ENCODE results near the gene DCHS1.
A peak's percentile ranks its signal among the peaks of the same experiment; 100 is the strongest.

The DCHS1 gene

GRCh38 chr11:6625156-6625831 lies 30.3 kb downstream of the DCHS1 start:
- DNase-seq = no peak

- no peak for DNase-seq
Measured at GRCh38 chr11:6623391-6624363, 31.9 kb downstream of the DCHS1 start.

- DNase-seq = no peak
Measured at GRCh38 chr11:6622261-6623171, 33.1 kb downstream of the DCHS1 start.

- no peak for DNase-seq
Measured at GRCh38 chr11:6621711-6622211, 33.8 kb downstream of the DCHS1 start.

GRCh38 chr11:6620636-6621035 lies 35.0 kb downstream of the DCHS1 start:
- no peak for DNase-seq

GRCh38 chr11:6619004-6619745 lies 36.4 kb downstream of the DCHS1 start, which contains the start of gene TPP1:
TPP1 (minus strand) TSS chr11:6619422; CDS start chr11:6619400, 22 bp downstream.
- DNase-seq = peak; percentile 69

- no peak for DNase-seq
Measured at GRCh38 chr11:6618117-6619003, 37.2 kb downstream of the DCHS1 start.

GRCh38 chr11:6617315-6617781 lies 38.3 kb downstream of the DCHS1 start:
- DNase-seq = no peak

GRCh38 chr11:6616596-6617250 lies 38.9 kb downstream of the DCHS1 start:
- DNase-seq = no peak

GRCh38 chr11:6615882-6616585 lies 39.6 kb downstream of the DCHS1 start:
- DNase-seq = no peak

- DNase-seq = no peak
Measured at GRCh38 chr11:6615046-6615445, 40.6 kb downstream of the DCHS1 start.

- no peak for DNase-seq
Measured at GRCh38 chr11:6614446-6614845, 41.2 kb downstream of the DCHS1 start.

GRCh38 chr11:6613496-6613895 lies 42.1 kb downstream of the DCHS1 start:
- no peak for DNase-seq

GRCh38 chr11:6612213-6613041 lies 43.2 kb downstream of the DCHS1 start, which contains the start of gene TAF10:
TAF10 (minus strand) TSS chr11:6612216; CDS start chr11:6612189, 27 bp downstream.
- DNase-seq = peak; percentile 64

GRCh38 chr11:6611963-6612212 lies 43.7 kb downstream of the DCHS1 start:
- DNase-seq = no peak

GRCh38 chr11:6611092-6611962 lies 44.3 kb downstream of the DCHS1 start:
- DNase-seq = no peak

- DNase-seq = no peak
Measured at GRCh38 chr11:6610591-6610990, 45.0 kb downstream of the DCHS1 start.
